COLO668 (cell line): ENCODE measurements around the gene IL11.

Experiments used
- DNase-seq: peaks from one replicate; lab custom pipeline; 2025; ENCODE audit not compliant: unreplicated experiment; lab: John Stamatoyannopoulos, UW

IL11 gene

GRCh38 chr19:55373993-55374757 lies 3.9 kb upstream of the IL11 start:
- DNase-seq: peak; percentile 12

GRCh38 chr19:55373306-55373992 lies 3.2 kb upstream of the IL11 start:
- DNase-seq: no peak

GRCh38 chr19:55372316-55373081 lies 2.2 kb upstream of the IL11 start:
- DNase-seq: no peak

- DNase-seq: peak; percentile 11
Observed at GRCh38 chr19:55369653-55370304, 484 bp downstream of the IL11 start.

- peak; percentile 10 for DNase-seq
Observed at GRCh38 chr19:55368701-55369563, 1.3 kb downstream of the IL11 start.

- no peak for DNase-seq
Observed at GRCh38 chr19:55368106-55368505, 2.2 kb downstream of the IL11 start.

GRCh38 chr19:55366790-55367189 lies 3.5 kb downstream of the IL11 start:
- DNase-seq: no peak

GRCh38 chr19:55365964-55366363 lies 4.3 kb downstream of the IL11 start:
- no peak for DNase-seq

GRCh38 chr19:55365245-55365644 lies 5.0 kb downstream of the IL11 start:
- DNase-seq: no peak

GRCh38 chr19:55362990-55363716 lies 7.1 kb downstream of the IL11 start, which contains the start of gene GARIN5B:
GARIN5B (minus strand) TSS chr19:55363260; CDS start chr19:55363066, 194 bp downstream.
- no peak for DNase-seq

- DNase-seq: no peak
Observed at GRCh38 chr19:55362174-55362989, 7.9 kb downstream of the IL11 start.

- no peak for DNase-seq
Observed at GRCh38 chr19:55360902-55361301, 9.4 kb downstream of the IL11 start.

GRCh38 chr19:55358943-55359908 lies 11.0 kb downstream of the IL11 start:
- DNase-seq: peak; percentile 14

GRCh38 chr19:55358493-55358892 lies 11.8 kb downstream of the IL11 start:
- DNase-seq: no peak

GRCh38 chr19:55355213-55355821 lies 14.9 kb downstream of the IL11 start:
- no peak for DNase-seq

GRCh38 chr19:55354698-55355212 lies 15.5 kb downstream of the IL11 start, which contains the start of gene COX6B2:
COX6B2 (minus strand) TSS chr19:55354719; CDS start chr19:55354521, 198 bp downstream.
- DNase-seq: no peak
